ENCODE results near the gene CHMP5. TPM values are rescaled to one million over a fixed set of nuclear protein-coding genes. Genes with fewer than 3 reads are reported as not detected.

Gene CHMP5
- total and polyA plus RNA-seq, 4 donors, result 53.1 to 141 (median 65.0) TPM

DNA sequence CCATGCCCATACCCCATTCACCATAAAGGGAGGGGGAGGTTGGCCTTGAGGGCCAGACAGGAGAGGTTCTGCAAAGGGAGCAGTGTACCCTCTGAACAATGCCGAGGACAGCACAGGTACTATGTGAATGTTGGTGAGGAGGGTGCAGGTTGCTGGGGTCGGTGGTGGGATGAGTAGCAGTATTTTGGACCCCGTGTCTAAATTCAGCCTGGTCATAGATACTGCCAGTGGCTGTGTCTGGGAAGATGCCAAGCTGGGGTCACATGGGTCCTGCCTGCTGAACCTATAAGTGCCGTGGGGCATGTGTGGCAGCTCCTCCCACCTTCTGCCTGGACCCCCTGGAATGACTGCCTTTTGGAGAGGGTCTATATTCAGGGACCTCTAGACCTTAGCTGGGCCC lies 36.2 kb upstream of the CHMP5 start:
- DNase-seq (no peak), ATAC-seq (ENCODE audit: low FRiP score) (no peak)
- no peaks in the 10 kb centered on the region for H3K27me3 ChIP-seq (ENCODE audit: control insufficient read depth in 1 of 2, insufficient read depth in 2 of 2, low read length in 1 of 2)
- H3K4me3 ChIP-seq (ENCODE audit: low read length in 2 of 2), result no peak overlapping the region
- H3K36me3 ChIP-seq (ENCODE audit: control insufficient read depth in 1 of 2, insufficient read depth in 2 of 2, low read length in 1 of 2), result no peaks in the 10 kb centered on the region
- no peaks in the 10 kb centered on the region for H3K4me1 ChIP-seq (ENCODE audit: control insufficient read depth in 1 of 2, insufficient read depth in 2 of 2, low read length in 2 of 2)
- WGBS, 2 donors, result 76 to 78% methylated on average over 4 of the region's 4 CpGs
- intact Hi-C loops (cut with DNase I), result no loop called here
- H3K27ac ChIP-seq (ENCODE audit: low read depth in 1 of 2, low read length in 2 of 2), result no peak overlapping the region
- H3K9me3 ChIP-seq (ENCODE audit: control insufficient read depth, low read length), result no peaks in the 10 kb centered on the region

- Histone ChIP-seq H3K9me3 (ENCODE audit: control insufficient read depth, low read length) (no peaks in the 10 kb centered on the region), H3K36me3 (ENCODE audit: control insufficient read depth in 1 of 2, insufficient read depth in 2 of 2, low read length in 1 of 2) (no peaks in the 10 kb centered on the region), H3K4me1 (ENCODE audit: control insufficient read depth in 1 of 2, insufficient read depth in 2 of 2, low read length in 2 of 2) (no peaks in the 10 kb centered on the region), H3K27ac (ENCODE audit: low read depth in 1 of 2, low read length in 2 of 2) (no peak overlapping the region), H3K27me3 (ENCODE audit: control insufficient read depth in 1 of 2, insufficient read depth in 2 of 2, low read length in 1 of 2) (no peaks in the 10 kb centered on the region), H3K4me3 (ENCODE audit: low read length in 2 of 2) (no peak overlapping the region)
- ATAC-seq (ENCODE audit: low FRiP score) (no peak), DNase-seq (no peak)
- WGBS, 2 donors, result 84% methylated on average over 9 of the region's 9 CpGs
- intact Hi-C loops (cut with DNase I), result no loop called here
Observed at GRCh38 chr9:33229359-33230114, 35.3 kb upstream of the CHMP5 start.

- H3K4me1 ChIP-seq (ENCODE audit: control insufficient read depth in 1 of 2, insufficient read depth in 2 of 2, low read length in 2 of 2), result no peaks in the 10 kb centered on the region
- H3K27ac ChIP-seq (ENCODE audit: low read depth in 1 of 2, low read length in 2 of 2), result no peak overlapping the region
- H3K9me3 ChIP-seq (ENCODE audit: control insufficient read depth, low read length), result no peaks in the 10 kb centered on the region
- DNase-seq (no peak), ATAC-seq (ENCODE audit: low FRiP score) (no peak)
- H3K27me3 ChIP-seq (ENCODE audit: control insufficient read depth in 1 of 2, insufficient read depth in 2 of 2, low read length in 1 of 2), result no peaks in the 10 kb centered on the region
- WGBS, 2 donors, result 84 to 85% methylated on average over 13 of the region's 13 CpGs
- no peak overlapping the region for H3K4me3 ChIP-seq (ENCODE audit: low read length in 2 of 2)
- intact Hi-C loops (cut with DNase I), result no loop called here
- H3K36me3 ChIP-seq (ENCODE audit: control insufficient read depth in 1 of 2, insufficient read depth in 2 of 2, low read length in 1 of 2), result no peaks in the 10 kb centered on the region
Observed at GRCh38 chr9:33230756-33231622, 33.9 kb upstream of the CHMP5 start.

DNA sequence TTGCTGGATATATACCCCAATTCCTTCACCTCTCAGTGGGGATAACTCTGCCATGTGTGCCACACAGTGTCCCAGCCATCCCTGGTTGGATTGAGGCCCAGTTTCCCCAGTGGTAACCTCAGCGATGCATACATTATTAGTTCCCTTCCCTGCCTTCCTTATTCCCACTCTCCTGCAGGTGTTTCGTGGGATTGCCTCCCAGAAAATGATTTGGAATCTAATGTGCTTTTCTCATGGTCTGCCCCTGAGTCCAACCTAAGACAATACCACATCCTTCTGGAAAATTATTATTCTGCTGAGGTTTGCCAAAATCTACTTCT lies 33.3 kb upstream of the CHMP5 start:
- intact Hi-C loops (cut with DNase I), result no loop called here
- WGBS, 2 donors, result 80 to 88% methylated on average over 2 of the region's 2 CpGs
- Histone ChIP-seq H3K27me3 (ENCODE audit: control insufficient read depth in 1 of 2, insufficient read depth in 2 of 2, low read length in 1 of 2) (no peaks in the 10 kb centered on the region), H3K4me1 (ENCODE audit: control insufficient read depth in 1 of 2, insufficient read depth in 2 of 2, low read length in 2 of 2) (no peaks in the 10 kb centered on the region), H3K4me3 (ENCODE audit: low read length in 2 of 2) (no peak overlapping the region), H3K9me3 (ENCODE audit: control insufficient read depth, low read length) (no peaks in the 10 kb centered on the region), H3K36me3 (ENCODE audit: control insufficient read depth in 1 of 2, insufficient read depth in 2 of 2, low read length in 1 of 2) (no peaks in the 10 kb centered on the region), H3K27ac (ENCODE audit: low read depth in 1 of 2, low read length in 2 of 2) (no peak overlapping the region)
- ATAC-seq (ENCODE audit: low FRiP score) (no peak), DNase-seq (no peak)

DNA sequence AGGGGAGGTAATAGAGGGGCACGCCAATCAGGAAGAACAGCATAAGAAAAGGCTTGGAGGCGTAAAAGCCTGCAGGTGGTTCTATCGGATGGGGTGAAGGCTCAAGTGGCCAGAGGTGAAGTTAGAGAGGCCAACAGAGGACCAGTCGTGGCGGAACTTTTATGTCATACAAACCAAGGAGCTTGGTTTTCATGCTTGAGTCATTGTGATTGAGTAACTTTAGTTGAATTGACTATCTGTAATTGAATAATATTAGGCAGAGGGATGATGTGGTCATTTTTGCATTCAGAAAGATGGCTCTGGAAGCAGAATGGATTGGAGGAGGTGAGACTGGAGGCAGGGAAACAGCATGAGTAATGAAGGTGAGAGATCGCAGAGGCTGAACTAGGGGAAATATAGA lies 32.0 kb upstream of the CHMP5 start:
- Histone ChIP-seq H3K36me3 (ENCODE audit: control insufficient read depth in 1 of 2, insufficient read depth in 2 of 2, low read length in 1 of 2) (no peaks in the 10 kb centered on the region), H3K27me3 (ENCODE audit: control insufficient read depth in 1 of 2, insufficient read depth in 2 of 2, low read length in 1 of 2) (no peaks in the 10 kb centered on the region), H3K4me1 (ENCODE audit: control insufficient read depth in 1 of 2, insufficient read depth in 2 of 2, low read length in 2 of 2) (no peaks in the 10 kb centered on the region), H3K9me3 (ENCODE audit: control insufficient read depth, low read length) (no peaks in the 10 kb centered on the region), H3K4me3 (ENCODE audit: low read length in 2 of 2) (no peak overlapping the region), H3K27ac (ENCODE audit: low read depth in 1 of 2, low read length in 2 of 2) (no peak overlapping the region)
- 91% methylated on average over 6 of the region's 6 CpGs for WGBS, 2 donors
- intact Hi-C loops (cut with DNase I), result no loop called here
- DNase-seq (no peak), ATAC-seq (ENCODE audit: low FRiP score) (no peak)

DNA sequence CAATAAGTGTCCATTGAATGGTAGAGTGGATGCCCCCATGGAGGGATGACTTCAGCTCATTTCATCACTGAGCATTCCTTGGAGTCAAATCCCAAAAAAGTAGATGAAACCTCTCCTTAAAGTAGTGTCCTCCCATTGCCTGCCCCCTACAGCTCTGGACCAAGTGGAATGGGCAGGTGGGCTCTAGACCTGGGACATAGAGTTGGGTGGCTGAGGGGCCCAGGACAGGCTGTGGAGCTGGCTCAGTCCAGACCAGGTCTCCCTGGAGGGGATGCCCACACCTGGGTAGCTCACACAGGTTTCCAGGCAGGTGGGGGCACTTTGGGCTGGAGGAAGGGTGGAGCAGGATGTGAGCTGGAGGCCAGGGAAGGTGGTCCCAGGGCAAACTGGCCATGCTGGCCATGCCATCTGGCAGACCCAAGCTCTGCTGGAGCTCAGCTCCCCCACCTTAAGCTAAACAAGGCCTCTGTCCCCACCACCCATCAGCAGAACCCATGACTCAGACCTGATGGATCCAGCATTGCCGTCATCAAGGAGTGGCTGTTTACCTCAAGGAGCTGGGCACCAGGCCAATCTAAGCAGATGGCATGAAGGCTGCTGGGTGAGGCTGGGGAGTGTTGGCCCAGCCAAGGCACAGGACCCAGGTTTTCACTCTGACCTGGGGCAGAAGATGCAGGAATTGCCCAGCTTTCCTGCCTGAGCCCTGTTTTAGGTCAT lies 31.1 kb upstream of the CHMP5 start:
- no peaks in the 10 kb centered on the region for H3K4me1 ChIP-seq (ENCODE audit: control insufficient read depth in 1 of 2, insufficient read depth in 2 of 2, low read length in 2 of 2)
- no peaks in the 10 kb centered on the region for H3K27me3 ChIP-seq (ENCODE audit: control insufficient read depth in 1 of 2, insufficient read depth in 2 of 2, low read length in 1 of 2)
- H3K4me3 ChIP-seq (ENCODE audit: low read length in 2 of 2), result no peak overlapping the region
- DNase-seq (no peak), ATAC-seq (ENCODE audit: low FRiP score) (no peak)
- 14 to 35% methylated on average over 1 of the region's 1 CpG for WGBS, 2 donors
- no peak overlapping the region for H3K27ac ChIP-seq (ENCODE audit: low read depth in 1 of 2, low read length in 2 of 2)
- no peaks in the 10 kb centered on the region for H3K9me3 ChIP-seq (ENCODE audit: control insufficient read depth, low read length)
- H3K36me3 ChIP-seq (ENCODE audit: control insufficient read depth in 1 of 2, insufficient read depth in 2 of 2, low read length in 1 of 2), result no peaks in the 10 kb centered on the region
- intact Hi-C loops (cut with DNase I), result no loop called here

DNA sequence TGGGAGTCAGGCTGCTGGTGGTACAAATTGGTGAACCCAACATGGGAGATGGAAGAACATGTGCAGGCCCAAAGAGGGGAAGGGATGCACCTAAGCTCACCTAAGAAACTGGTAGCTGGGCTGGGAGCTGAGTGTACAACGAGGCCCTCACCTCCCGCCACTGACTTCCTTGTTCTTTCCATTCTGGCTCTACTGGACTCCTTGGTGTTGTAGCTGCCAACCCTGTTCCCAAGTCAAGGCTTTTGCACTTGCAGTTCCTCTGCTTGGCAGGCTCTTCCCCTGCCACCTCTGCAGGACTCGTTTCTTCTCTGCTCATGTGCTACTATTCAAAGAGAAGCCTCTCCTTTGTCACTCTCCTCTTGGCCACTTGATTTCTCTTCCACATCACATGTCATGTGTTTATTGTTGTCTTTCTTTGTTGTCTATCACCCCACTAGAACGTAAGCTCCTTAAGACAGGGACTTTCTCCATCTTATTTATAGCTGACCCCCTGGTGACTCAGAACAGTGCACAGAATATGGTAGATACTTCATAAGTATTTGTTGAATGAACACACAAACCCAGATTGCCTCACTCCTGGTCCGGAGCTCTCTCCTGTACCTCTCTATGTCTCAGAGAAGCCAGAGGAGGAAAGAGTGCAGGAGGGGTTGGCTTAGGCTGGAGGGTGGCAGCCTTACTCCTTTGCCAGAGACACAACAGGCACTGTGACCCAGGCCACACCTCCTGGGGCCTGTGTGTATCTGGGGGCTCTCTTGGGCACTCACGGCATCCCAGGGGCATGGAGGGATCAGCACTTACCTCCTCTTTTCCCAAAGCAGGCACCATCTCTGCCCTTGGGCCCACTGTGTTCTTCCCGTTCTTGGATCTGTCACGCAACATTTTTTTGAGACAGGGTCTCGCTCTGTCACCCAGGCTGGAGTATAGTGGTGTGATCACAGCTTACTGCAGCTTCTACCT lies 30.1 kb upstream of the CHMP5 start:
- H3K36me3 ChIP-seq (ENCODE audit: control insufficient read depth in 1 of 2, insufficient read depth in 2 of 2, low read length in 1 of 2), result no peaks in the 10 kb centered on the region
- no peak overlapping the region for H3K4me3 ChIP-seq (ENCODE audit: low read length in 2 of 2)
- 87 to 89% methylated on average over 9 of the region's 9 CpGs for WGBS, 2 donors
- ATAC-seq (ENCODE audit: low FRiP score) (no peak), DNase-seq (no peak)
- H3K9me3 ChIP-seq (ENCODE audit: control insufficient read depth, low read length), result no peaks in the 10 kb centered on the region
- intact Hi-C loops (cut with DNase I), result no loop called here
- no peak overlapping the region for H3K27ac ChIP-seq (ENCODE audit: low read depth in 1 of 2, low read length in 2 of 2)
- H3K27me3 ChIP-seq (ENCODE audit: control insufficient read depth in 1 of 2, insufficient read depth in 2 of 2, low read length in 1 of 2), result no peaks in the 10 kb centered on the region
- H3K4me1 ChIP-seq (ENCODE audit: control insufficient read depth in 1 of 2, insufficient read depth in 2 of 2, low read length in 2 of 2), result no peaks in the 10 kb centered on the region

- no peaks in the 10 kb centered on the region for H3K27me3 ChIP-seq (ENCODE audit: control insufficient read depth in 1 of 2, insufficient read depth in 2 of 2, low read length in 1 of 2)
- no peaks in the 10 kb centered on the region for H3K4me1 ChIP-seq (ENCODE audit: control insufficient read depth in 1 of 2, insufficient read depth in 2 of 2, low read length in 2 of 2)
- DNase-seq (no peak), ATAC-seq (ENCODE audit: low FRiP score) (no peak)
- no peaks in the 10 kb centered on the region for H3K36me3 ChIP-seq (ENCODE audit: control insufficient read depth in 1 of 2, insufficient read depth in 2 of 2, low read length in 1 of 2)
- no peaks in the 10 kb centered on the region for H3K9me3 ChIP-seq (ENCODE audit: control insufficient read depth, low read length)
- WGBS, 2 donors, result 78% methylated on average over 3 of the region's 3 CpGs
- H3K4me3 ChIP-seq (ENCODE audit: low read length in 2 of 2), result no peak overlapping the region
- H3K27ac ChIP-seq (ENCODE audit: low read depth in 1 of 2, low read length in 2 of 2), result no peak overlapping the region
- intact Hi-C loops (cut with DNase I), result no loop called here
Observed at GRCh38 chr9:33236571-33236970, 28.3 kb upstream of the CHMP5 start.
